Suppressor macrophage (primary cell): ENCODE measurements around the gene CYP1B1.
"Not testable (repeated sequence)": the region's sequence is repeated elsewhere in the genome, so short reads cannot be mapped to it uniquely, and the experiment has no call there.

ENCODE experiments used
- DNase-seq, 4 experiments: peaks; one replicate each; pipeline ENCODE4 v3.0.0-alpha.2; 2020 to 2022
- total RNA-seq, 17 experiments: gene quantifications; one replicate each; lab custom pipeline; 2026; ENCODE audit warnings: mixed read lengths in 6 of 17, inconsistent platforms in 3 of 17; lab: John Stamatoyannopoulos, UW

CYP1B1 gene
- 317 to 1,812 (median 696) reads per million in 17 experiments for total RNA-seq

- DNase-seq, result peak; percentile 45 to 68 (median 56)
Observed at GRCh38 chr2:38075507-38076151, at the start of gene CYP1B1. Gene CYP1B1 (minus strand): TSS chr2:38076151. CDS start chr2:38075388, 763 bp downstream.

- DNase-seq, result no peak
Observed at GRCh38 chr2:38125007-38125406, 49.1 kb upstream of the CYP1B1 start.

DNA sequence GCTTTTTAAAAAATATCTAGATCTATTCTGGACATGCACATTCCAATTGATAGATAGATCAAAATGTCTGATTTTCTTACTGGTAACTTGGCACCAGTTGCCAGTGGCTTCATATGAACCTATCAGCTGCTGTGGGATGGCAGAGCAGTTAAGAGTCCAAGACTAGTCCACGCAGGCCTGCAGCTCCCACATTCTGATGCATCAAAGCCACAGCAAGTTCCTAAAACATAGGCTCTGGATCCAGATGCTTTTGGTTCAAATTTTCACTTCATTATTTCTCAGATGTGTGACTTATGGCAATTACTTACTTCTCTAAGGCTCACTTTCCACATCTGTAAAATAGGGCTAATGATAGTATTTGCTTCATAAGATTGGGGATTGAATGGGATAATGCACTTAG lies 48.0 kb upstream of the CYP1B1 start:
- DNase-seq, result peak in 3 of 4 experiments; percentile 45 to 56 (median 53)

DNA sequence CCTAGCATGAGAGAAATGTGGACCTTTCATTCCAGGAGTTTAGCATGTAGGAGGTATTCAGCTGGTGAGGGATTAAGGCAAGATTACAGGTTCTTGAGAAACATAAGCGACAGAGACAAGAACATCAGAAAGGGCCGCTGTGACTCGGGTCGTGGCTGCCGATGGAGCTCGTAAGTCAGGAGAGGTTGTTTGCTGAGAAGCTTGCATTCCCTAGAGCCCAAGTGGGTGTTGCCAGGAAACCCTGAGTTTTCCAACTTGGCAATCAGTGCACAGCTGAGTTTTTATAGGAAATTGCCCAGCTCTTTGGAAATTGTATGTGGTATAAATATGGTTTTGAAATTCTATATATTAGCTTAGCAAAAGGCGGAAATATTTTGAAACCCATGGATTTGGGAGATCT lies 46.4 kb upstream of the CYP1B1 start:
- DNase-seq, result no peak

DNA sequence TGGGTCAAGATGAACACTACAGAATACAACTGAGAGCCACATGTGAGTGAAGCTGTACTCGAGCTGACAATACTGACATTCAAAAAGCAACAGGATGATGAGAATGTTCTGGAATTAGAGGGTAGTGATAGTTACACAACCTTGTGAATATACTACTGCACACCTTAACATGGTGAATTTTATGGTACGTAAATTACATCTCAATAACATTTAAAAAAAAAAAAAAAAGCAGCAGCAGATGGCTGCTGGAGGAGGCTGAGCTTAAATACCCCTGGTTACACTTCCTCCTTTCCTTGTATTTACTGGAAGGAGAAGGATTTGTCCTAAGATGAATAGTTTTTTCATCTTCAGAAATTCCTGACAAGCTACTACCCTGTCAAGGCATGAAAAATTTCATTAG lies 45.5 kb upstream of the CYP1B1 start:
- DNase-seq, result no peak

- DNase-seq, result no peak
Observed at GRCh38 chr2:38120829-38121228, 44.9 kb upstream of the CYP1B1 start.

DNA sequence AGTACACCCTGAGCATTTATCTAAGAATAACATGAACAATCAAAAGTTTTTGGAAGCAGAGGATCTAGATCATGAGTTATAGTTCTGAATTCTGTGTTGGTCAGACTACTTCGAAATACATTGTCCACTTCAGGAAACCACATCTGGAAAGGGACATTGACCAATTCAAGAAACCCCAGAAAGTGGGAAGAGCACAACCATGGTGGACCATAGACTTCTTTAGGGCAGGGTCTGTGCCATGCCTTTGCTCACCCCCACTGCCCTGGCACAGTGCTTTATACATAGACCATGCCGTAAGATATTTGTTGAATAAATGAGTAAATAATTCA lies 44.3 kb upstream of the CYP1B1 start:
- peak in 1 of 4 experiments; percentile 32 for DNase-seq

- DNase-seq, result peak in 2 of 4 experiments; percentile 29 to 39
Observed at GRCh38 chr2:38116762-38117161, 40.8 kb upstream of the CYP1B1 start.

GRCh38 chr2:38115216-38116032 lies 39.5 kb upstream of the CYP1B1 start:
- DNase-seq, result peak; percentile 88 to 92 (median 90)

GRCh38 chr2:38113981-38114708 lies 38.2 kb upstream of the CYP1B1 start:
- DNase-seq, result peak; percentile 77 to 92 (median 88)

DNA sequence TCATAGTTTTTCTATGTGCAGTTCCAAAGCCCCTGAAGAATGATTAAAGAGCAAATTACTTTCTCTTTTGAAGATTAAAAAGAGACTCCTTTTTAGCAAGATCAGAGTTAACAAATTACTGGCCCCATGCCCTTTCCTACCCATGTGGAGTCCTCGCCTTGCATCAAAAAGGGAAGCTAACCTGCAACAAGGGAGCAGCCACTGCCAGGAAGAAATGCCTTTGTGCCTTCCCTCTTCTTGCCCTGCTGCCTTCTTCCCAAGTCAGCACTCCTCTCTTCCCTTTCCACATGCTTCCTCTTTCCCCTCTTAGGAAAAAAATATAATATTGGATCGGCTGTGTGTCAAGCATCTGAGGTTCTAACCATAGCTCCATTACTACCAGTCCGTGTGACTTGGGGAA lies 37.1 kb upstream of the CYP1B1 start:
- DNase-seq, result peak; percentile 76 to 92 (median 86)

DNA sequence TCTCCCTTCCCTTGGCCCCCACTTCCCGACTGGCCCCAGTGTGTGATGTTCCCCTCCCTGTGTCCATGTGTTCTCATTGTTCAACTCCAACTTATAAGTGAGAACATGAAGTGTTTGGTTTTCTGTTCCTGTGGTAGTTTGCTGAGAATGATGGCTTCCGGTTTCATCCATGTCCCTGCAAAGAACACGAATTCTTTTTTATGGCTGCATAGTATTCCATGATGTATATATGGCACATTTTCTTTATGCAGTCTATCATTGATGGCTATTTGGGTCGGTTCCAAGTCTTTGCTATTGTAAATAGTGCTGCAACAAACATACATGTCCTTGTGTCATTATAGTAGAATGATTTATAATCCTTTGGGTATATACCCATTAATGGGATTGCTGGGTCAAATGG lies 35.4 kb upstream of the CYP1B1 start:
- not testable (repeated sequence) for DNase-seq

- no peak for DNase-seq
Observed at GRCh38 chr2:38109732-38110181, 33.8 kb upstream of the CYP1B1 start.

- no peak for DNase-seq
Observed at GRCh38 chr2:38108907-38109731, 33.2 kb upstream of the CYP1B1 start.

DNA sequence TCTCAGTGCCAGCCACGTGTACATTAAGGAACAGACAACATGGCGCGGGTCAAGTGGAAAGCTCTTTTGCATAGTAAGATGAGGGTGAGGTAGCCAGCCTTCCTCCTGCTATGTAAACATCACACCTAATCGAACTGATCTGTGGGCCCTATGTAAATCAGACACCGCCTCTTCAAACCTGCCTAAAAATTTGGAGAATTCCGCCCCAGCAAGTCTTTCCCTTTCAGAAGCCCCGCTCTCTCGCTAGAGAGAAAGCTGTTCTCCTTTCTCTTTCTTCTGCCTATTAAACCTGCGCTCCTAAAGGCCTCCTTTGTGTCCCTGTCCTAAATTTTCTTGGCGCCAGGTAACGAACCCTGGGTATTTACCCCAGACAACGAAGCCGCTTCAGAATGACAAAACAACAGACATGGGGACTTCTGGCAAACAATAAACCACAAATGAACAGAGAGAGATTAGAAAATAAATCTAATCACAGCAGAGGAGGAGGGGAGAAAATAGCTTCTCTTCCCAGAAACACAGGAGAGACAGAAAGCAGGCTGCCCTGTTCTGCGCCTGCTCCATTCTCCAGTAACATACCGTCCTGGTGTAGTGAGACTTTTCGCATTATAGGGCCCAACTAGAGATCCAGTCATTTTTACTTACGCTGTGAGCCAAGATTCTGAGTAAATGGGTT lies 31.9 kb upstream of the CYP1B1 start:
- DNase-seq, result no peak

- DNase-seq, result peak in 3 of 4 experiments; percentile 39 to 70 (median 64)
Observed at GRCh38 chr2:38106405-38107094, 30.6 kb upstream of the CYP1B1 start.

DNA sequence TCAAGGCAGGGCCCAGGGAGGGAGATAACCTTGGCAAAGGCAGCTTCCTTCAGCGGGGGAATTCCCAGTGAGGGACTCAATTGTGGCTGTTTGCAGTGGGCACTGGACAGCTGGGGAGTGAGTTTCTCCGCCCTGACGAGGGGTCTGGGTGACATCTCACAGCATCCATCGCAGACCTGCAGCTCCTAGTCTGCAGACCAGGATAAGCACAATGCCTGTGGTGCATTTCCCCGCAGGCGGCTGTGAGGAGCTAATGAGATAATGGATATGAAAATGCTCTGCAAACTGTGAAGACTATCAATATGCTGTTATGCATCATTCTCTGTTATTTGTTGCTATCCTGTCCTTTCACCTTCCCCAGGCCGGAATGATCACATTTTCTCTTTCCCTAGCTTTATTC lies 30.0 kb upstream of the CYP1B1 start:
- DNase-seq, result no peak

- no peak for DNase-seq
Observed at GRCh38 chr2:38104598-38104997, 28.6 kb upstream of the CYP1B1 start.

DNA sequence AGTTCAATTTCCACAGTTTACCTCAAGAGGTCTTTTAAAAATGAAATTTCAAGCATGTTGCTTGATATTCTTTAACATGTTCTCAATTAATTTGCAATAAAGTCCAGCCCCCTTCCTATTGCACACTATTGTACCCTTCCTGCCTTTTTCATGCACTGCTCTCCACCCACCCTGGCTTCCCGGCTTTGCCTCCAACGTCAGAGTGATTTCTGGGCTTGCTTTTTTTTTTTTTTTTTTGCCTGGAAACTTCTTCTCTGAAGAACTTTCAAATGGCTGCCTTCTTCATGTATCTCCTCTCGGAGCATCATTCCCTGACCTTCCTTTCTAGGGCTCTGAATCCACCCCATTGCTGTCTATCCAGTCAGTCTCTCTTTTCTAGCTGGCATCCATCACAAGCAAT lies 24.4 kb upstream of the CYP1B1 start:
- DNase-seq, result no peak

DNA sequence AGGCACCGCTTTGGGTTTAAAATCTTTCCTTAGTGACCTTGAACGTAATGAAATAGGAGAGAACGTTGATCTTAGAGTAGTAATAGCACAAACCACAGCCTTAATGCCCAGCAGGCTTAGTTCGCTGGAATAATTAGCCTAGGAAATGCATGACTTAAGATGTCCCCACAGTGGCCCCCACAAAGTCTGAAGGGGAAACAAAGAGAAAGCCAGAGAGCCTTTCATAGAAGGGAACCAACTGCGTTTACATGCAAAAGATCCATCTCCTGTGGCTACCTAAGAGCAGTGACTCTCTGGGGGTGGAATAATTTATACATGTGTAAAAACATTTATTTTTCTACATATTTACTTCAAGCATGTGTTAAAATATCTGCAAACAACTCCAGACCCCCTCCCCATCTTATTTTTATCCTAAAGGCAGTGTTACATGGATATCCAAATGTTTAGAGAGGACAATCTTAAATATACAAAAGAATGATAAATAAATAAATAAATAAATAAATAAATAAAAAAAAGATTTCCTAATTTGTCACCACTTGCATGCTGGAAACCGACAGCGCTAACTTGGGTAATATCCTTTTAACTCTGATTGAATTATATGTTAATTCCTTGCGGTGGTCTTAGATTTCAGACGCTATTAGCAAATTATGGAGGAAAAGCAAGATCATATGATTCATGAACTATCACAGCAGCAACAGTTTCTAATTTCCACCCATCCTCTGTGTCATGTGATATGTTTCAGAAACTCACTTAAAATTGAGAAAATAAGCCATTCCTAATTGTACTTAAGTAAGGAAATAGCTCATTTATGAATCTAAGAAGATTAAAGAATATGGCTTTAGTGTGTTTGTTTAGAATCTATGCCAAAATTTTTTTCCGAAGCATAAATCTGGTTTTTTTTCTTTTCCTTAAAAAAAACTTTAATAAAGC lies 23.4 kb upstream of the CYP1B1 start:
- no peak for DNase-seq
